Breast epithelium (tissue), 3 donors: ENCODE results near the gene TMEM145.

ENCODE experiments used
- POLR2A ChIP-seq: fragments of 450-650 bp; IDR thresholded peaks from one replicate; pipeline ENCODE4 v1.6.1; 2016; ENCODE audit warnings: antibody characterized with exemption, mild to moderate bottlenecking, moderate library complexity
- POLR2AphosphoS5 ChIP-seq, 3 donors: sonication (generic); formaldehyde crosslinking; IDR thresholded peaks; one replicate each; pipeline ENCODE4 v1.6.1; 2017; ENCODE audit warnings: antibody characterized with exemption in 3 of 3
- TF ChIP-seq, protein P1 (sequence below), 3 donors: fragments of 450-650 bp; IDR thresholded peaks; one replicate each; pipeline ENCODE4 v1.5.1; 2016 to 2017; ENCODE audit warnings: antibody characterized with exemption in 3 of 3, mild to moderate bottlenecking in 3 of 3, moderate library complexity in 3 of 3

DNA sequence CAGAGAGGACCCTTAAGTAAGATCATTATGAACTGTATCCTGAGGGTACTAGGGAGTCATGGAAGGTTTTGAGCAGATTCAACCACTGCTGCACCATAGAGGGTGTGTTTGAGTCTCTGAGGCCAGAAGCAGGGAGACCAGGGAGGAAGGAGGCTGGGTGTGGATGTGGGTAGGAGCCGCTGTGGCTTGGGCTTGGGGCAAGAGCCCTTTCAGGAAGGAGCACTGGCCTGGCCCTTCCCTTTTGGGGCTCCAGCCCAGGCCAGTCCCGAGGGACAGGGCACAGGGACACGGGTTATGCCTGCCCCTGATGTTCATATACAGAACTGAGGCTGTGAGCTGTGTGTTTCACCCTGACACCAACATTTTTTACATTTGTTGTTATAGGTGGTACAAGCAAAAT is 36.8 kb upstream of the TMEM145 start:
- TF ChIP-seq POLR2A = no peak
- TF ChIP-seq, protein P1, sequence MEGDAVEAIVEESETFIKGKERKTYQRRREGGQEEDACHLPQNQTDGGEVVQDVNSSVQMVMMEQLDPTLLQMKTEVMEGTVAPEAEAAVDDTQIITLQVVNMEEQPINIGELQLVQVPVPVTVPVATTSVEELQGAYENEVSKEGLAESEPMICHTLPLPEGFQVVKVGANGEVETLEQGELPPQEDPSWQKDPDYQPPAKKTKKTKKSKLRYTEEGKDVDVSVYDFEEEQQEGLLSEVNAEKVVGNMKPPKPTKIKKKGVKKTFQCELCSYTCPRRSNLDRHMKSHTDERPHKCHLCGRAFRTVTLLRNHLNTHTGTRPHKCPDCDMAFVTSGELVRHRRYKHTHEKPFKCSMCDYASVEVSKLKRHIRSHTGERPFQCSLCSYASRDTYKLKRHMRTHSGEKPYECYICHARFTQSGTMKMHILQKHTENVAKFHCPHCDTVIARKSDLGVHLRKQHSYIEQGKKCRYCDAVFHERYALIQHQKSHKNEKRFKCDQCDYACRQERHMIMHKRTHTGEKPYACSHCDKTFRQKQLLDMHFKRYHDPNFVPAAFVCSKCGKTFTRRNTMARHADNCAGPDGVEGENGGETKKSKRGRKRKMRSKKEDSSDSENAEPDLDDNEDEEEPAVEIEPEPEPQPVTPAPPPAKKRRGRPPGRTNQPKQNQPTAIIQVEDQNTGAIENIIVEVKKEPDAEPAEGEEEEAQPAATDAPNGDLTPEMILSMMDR (IDR thresholded peaks at IDR 0.05) = no peak
- TF ChIP-seq POLR2AphosphoS5 (IDR thresholded peaks at IDR 0.05) = no peak
